ENCODE results near the gene PPP1R14C.

PPP1R14C gene

GRCh38 chr6:150139533-150139932 is 3.3 kb upstream of the PPP1R14C start:
- no peak for DNase-seq

- no peak for DNase-seq
Measured at GRCh38 chr6:150140236-150140969, 2.4 kb upstream of the PPP1R14C start.

GRCh38 chr6:150142097-150142669 is 661 bp upstream of the PPP1R14C start:
- DNase-seq, result peak in 1 of 2 experiments; percentile 13

- no peak for DNase-seq
Measured at GRCh38 chr6:150143516-150144293, 861 bp downstream of the PPP1R14C start.

GRCh38 chr6:150144294-150144868 is 1.5 kb downstream of the PPP1R14C start:
- DNase-seq, result no peak

GRCh38 chr6:150145427-150145826 is 2.6 kb downstream of the PPP1R14C start:
- no peak for DNase-seq

GRCh38 chr6:150145830-150146229 is 3.0 kb downstream of the PPP1R14C start:
- peak in 1 of 2 experiments; percentile 24 for DNase-seq

GRCh38 chr6:150146436-150146835 is 3.6 kb downstream of the PPP1R14C start:
- DNase-seq, result no peak

- DNase-seq, result no peak
Measured at GRCh38 chr6:150149146-150149545, 6.3 kb downstream of the PPP1R14C start.

- DNase-seq, result no peak
Measured at GRCh38 chr6:150150458-150150820, 7.6 kb downstream of the PPP1R14C start.

- peak in 1 of 2 experiments; percentile 17 for DNase-seq
Measured at GRCh38 chr6:150150821-150151646, 8.2 kb downstream of the PPP1R14C start.

- peak; percentile 31 to 43 for DNase-seq
Measured at GRCh38 chr6:150152891-150153876, 10.3 kb downstream of the PPP1R14C start.

GRCh38 chr6:150153905-150154492 is 11.2 kb downstream of the PPP1R14C start:
- DNase-seq, result no peak

- no peak for DNase-seq
Measured at GRCh38 chr6:150156460-150156859, 13.6 kb downstream of the PPP1R14C start.

- no peak for DNase-seq
Measured at GRCh38 chr6:150157081-150157480, 14.2 kb downstream of the PPP1R14C start.

GRCh38 chr6:150159757-150160156 is 16.9 kb downstream of the PPP1R14C start:
- DNase-seq, result no peak

GRCh38 chr6:150163970-150164369 is 21.1 kb downstream of the PPP1R14C start:
- DNase-seq, result no peak

- DNase-seq, result no peak
Measured at GRCh38 chr6:150165020-150165702, 22.3 kb downstream of the PPP1R14C start.

- no peak for DNase-seq
Measured at GRCh38 chr6:150167479-150167873, 24.6 kb downstream of the PPP1R14C start.

- DNase-seq, result no peak
Measured at GRCh38 chr6:150169181-150169580, 26.3 kb downstream of the PPP1R14C start.

Data from Kasumi-1 (cell line).